Uterus (tissue), 4 donors: ENCODE data around the gene GARNL3. TPM values are rescaled to one million over a fixed set of nuclear protein-coding genes. Genes with fewer than 3 reads are reported as not detected.

ENCODE experiments used
- DNase-seq, 2 donors: peaks; one replicate each; pipeline ENCODE4 v3.0.0-alpha.2; 2019 to 2020
- H3K27ac ChIP-seq, 2 donors: fragments of 200-600 bp; sonication (generic); 1 replicate in 1 of 2; 2 replicates in 1 of 2; pipeline ENCODE4 v1.5.1; 2016 to 2018
- H3K27me3 ChIP-seq, 2 donors: fragments of 200-600 bp; sonication (generic); one replicate each; pipeline ENCODE4 v1.5.1; 2018 to 2019; ENCODE audit warnings: control low read depth in 1 of 2
- H3K36me3 ChIP-seq, 2 donors: fragments of 200-600 bp; sonication (generic); one replicate each; pipeline ENCODE4 v1.5.1; 2019; ENCODE audit warnings: control low read depth in 1 of 2
- H3K4me1 ChIP-seq, 2 donors: fragments of 200-600 bp; sonication (generic); one replicate each; pipeline ENCODE4 v1.5.1; 2018 to 2019; ENCODE audit warnings: control low read depth in 1 of 2
- H3K4me3 ChIP-seq, 2 donors: fragments of 200-600 bp; sonication (generic); 1 replicate in 1 of 2; 2 replicates in 1 of 2; pipeline ENCODE4 v1.5.1; 2018 to 2019; ENCODE audit warnings: mild to moderate bottlenecking in 1 of 2
- H3K9me3 ChIP-seq, 2 donors: fragments of 200-600 bp; sonication (generic); one replicate each; pipeline ENCODE4 v1.5.1; 2019; ENCODE audit warnings: control low read depth in 1 of 2
- POLR2A ChIP-seq, 2 donors: fragments of 450-650 bp; IDR thresholded peaks; one replicate each; pipeline ENCODE4 v1.6.1; 2016; ENCODE audit warnings: antibody characterized with exemption in 2 of 2, mild to moderate bottlenecking in 1 of 2, moderate library complexity in 1 of 2
- intact Hi-C: fragments of 100-400 bp; cut with DNase I; formaldehyde crosslinking; loops from one replicate; pipeline ENCODE4 v1.15.1; 2023; ENCODE audit warnings: low total_unique reads
- total RNA-seq, 4 donors: library from RNA; depleted of rRNA in 3 of 4; stranded (reverse); fragments of >200 nt in 3 of 4; gene quantifications; one replicate each; pipeline versions ENCODE4 v1.1.0 to v1.2.4, GENCODE V29; 2014 to 2023
- TF ChIP-seq, protein P1 (sequence below), 4 experiments: fragments of 200-600 bp in 2 of 4; fragments of 450-650 bp in 2 of 4; sonication (generic) in 2 of 4; IDR thresholded peaks; one replicate each; pipeline ENCODE4 v1.5.1; 2016 to 2019; ENCODE audit warnings: antibody characterized with exemption in 4 of 4, mild to moderate bottlenecking in 2 of 4, moderate library complexity in 1 of 4
- donor health status: DM: yes; HTN: yes; CAD: no.

GARNL3 gene
- total RNA-seq, 4 donors from 2014 or later: 9.7 to 79.7 (median 72.0) TPM

GRCh38 chr9:127365461-127365860, 100.9 kb downstream of the GARNL3 start:
- intact Hi-C loops: no loop called here
- Histone ChIP-seq H3K4me1 (no peaks in the 10 kb centered on the region), H3K4me3 (no peak overlapping the region), H3K9me3 (no peaks in the 10 kb centered on the region), H3K27ac (no peak overlapping the region), H3K27me3 (no peaks in the 10 kb centered on the region), H3K36me3 (no peaks in the 10 kb centered on the region)
- no peak for TF ChIP-seq POLR2A (IDR thresholded peaks at IDR 0.05)
- TF ChIP-seq, protein P1, sequence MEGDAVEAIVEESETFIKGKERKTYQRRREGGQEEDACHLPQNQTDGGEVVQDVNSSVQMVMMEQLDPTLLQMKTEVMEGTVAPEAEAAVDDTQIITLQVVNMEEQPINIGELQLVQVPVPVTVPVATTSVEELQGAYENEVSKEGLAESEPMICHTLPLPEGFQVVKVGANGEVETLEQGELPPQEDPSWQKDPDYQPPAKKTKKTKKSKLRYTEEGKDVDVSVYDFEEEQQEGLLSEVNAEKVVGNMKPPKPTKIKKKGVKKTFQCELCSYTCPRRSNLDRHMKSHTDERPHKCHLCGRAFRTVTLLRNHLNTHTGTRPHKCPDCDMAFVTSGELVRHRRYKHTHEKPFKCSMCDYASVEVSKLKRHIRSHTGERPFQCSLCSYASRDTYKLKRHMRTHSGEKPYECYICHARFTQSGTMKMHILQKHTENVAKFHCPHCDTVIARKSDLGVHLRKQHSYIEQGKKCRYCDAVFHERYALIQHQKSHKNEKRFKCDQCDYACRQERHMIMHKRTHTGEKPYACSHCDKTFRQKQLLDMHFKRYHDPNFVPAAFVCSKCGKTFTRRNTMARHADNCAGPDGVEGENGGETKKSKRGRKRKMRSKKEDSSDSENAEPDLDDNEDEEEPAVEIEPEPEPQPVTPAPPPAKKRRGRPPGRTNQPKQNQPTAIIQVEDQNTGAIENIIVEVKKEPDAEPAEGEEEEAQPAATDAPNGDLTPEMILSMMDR (IDR thresholded peaks at IDR 0.05): no peak
- no peak for DNase-seq

DNA sequence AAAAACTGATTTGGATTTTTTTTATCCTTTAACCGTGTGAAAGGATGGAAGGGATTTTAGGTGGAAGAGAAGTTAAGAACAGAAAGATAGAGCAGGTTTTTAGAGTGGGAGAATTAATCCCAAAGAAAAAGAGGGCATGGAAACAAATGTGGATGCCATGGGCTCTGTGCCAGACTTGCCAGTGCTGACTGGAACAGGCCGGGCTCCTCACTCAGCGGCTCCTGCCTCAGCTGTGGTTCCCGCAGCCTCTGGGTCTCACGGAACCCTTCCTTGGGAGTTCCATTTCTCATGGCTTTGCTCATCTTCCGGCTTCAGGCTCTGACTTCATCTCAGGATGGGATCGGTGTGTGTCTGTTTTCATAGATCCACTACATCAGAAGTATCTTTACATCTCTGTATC, 102.0 kb downstream of the GARNL3 start:
- Histone ChIP-seq H3K27me3 (no peaks in the 10 kb centered on the region), H3K27ac (no peak overlapping the region), H3K4me3 (no peak overlapping the region), H3K4me1 (no peaks in the 10 kb centered on the region), H3K9me3 (no peaks in the 10 kb centered on the region), H3K36me3 (no peaks in the 10 kb centered on the region)
- intact Hi-C loops: no loop called here
- TF ChIP-seq, protein P1 (IDR thresholded peaks at IDR 0.05): no peak
- no peak for TF ChIP-seq POLR2A (IDR thresholded peaks at IDR 0.05)
- DNase-seq: no peak

DNA sequence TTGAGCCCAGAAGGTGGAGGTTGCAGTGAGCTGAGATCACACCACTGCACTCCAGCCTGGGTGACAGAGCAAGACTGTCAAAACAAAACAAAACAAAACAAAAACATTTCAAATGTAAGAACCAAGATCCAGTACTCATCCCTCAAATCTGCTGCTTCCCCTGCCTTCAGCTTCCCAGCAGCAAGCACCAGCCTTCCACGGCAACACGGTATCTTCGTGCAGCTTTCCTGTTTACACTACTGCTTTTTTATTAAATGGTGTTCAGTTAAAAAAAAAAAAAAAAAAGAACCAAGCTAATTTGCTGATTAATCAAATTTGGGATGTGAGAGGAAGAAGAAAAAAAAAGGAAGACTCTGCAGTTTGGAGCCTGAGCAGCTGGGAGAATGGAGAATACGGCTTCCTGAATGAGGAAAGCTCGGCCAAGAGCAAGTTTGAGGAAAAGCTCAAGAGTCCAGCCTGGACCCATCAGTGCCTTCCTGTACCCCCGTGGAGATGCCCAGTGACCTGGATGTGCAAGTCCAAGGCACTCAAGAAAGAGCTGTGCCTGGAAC, 104.4 kb downstream of the GARNL3 start:
- no peak for TF ChIP-seq POLR2A (IDR thresholded peaks at IDR 0.05)
- TF ChIP-seq, protein P1 (IDR thresholded peaks at IDR 0.05): no peak
- H3K4me1 ChIP-seq: no peaks in the 10 kb centered on the region
- DNase-seq: no peak
- H3K4me3 ChIP-seq: no peak overlapping the region
- no peaks in the 10 kb centered on the region for H3K9me3 ChIP-seq
- intact Hi-C loops: no loop called here
- H3K27ac ChIP-seq: no peak overlapping the region
- H3K27me3 ChIP-seq: no peaks in the 10 kb centered on the region
- no peaks in the 10 kb centered on the region for H3K36me3 ChIP-seq

DNA sequence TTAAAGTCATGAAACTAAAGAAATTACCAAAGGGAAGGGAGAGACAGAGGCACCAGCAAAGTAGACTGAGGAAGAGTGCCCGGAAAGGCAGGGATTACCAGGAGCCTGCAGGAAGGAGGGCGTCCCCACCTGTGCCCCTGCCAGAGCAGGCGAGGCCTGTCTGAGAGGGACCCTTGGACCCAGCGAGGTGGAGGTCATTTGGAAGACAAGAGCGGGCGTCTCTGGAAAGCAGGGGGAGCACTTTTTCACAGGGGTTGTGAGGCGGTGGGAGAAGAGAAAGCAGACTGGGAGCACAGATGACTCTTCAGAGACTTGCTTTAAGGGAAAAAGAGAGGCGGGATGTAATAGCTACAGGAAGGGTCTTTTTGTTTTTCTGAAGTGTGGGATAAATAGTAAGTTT, 104.9 kb downstream of the GARNL3 start:
- no peaks in the 10 kb centered on the region for H3K9me3 ChIP-seq
- intact Hi-C loops: no loop called here
- DNase-seq: no peak
- H3K36me3 ChIP-seq: no peaks in the 10 kb centered on the region
- TF ChIP-seq, protein P1 (IDR thresholded peaks at IDR 0.05): no peak
- no peak for TF ChIP-seq POLR2A (IDR thresholded peaks at IDR 0.05)
- H3K27me3 ChIP-seq: no peaks in the 10 kb centered on the region
- no peak overlapping the region for H3K27ac ChIP-seq
- H3K4me1 ChIP-seq: no peaks in the 10 kb centered on the region
- no peak overlapping the region for H3K4me3 ChIP-seq

DNA sequence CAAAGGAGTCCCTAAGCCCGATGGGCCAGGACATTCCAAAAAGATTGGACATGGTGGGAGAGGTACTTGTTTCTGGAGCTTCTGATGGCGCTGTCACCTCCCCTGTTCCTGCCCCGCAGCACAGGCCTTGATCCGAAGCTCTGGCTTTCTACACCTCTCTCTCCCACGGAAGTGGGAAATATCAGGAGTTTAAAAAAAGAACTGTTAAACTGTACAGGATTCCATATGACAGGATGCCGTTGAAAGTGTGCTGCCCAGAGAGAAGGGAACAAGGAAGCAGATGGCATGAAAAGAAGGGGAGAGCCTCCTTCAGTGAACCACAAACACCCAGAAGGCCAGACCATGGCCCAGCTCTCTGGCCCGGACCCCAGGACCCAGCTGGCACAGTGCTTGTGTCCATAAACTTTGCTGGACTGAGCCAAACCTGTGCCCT, 105.6 kb downstream of the GARNL3 start:
- no peak for DNase-seq
- TF ChIP-seq, protein P1 (IDR thresholded peaks at IDR 0.05): no peak
- TF ChIP-seq POLR2A (IDR thresholded peaks at IDR 0.05): no peak

More for the DNA sequence above, 105.6 kb downstream of the GARNL3 start:
- intact Hi-C loops: no loop called here
- Histone ChIP-seq H3K27ac (no peak overlapping the region), H3K27me3 (no peaks in the 10 kb centered on the region), H3K36me3 (no peaks in the 10 kb centered on the region), H3K4me1 (no peaks in the 10 kb centered on the region), H3K9me3 (no peaks in the 10 kb centered on the region), H3K4me3 (no peak overlapping the region)
